GM19328 (cell line): ENCODE measurements around the gene TMPRSS3.
"Not testable (repeated sequence)": the region's sequence is repeated elsewhere in the genome, so short reads cannot be mapped to it uniquely, and the experiment has no call there.

Experiments used
- ATAC-seq: cut with Tn5 transposase; IDR thresholded peaks from one replicate; pipeline ENCODE4 v1.9.1; 2021; ENCODE audit warnings: mild to moderate bottlenecking, moderate library complexity; ENCODE audit not compliant: unreplicated experiment

The TMPRSS3 gene

GRCh38 chr21:42409366-42409765, 13.5 kb upstream of the TMPRSS3 start:
- no peak for ATAC-seq

GRCh38 chr21:42408718-42409117, 12.9 kb upstream of the TMPRSS3 start:
- not testable (repeated sequence) for ATAC-seq

- no peak for ATAC-seq
Measured at GRCh38 chr21:42407476-42407875, 11.6 kb upstream of the TMPRSS3 start.

- ATAC-seq: no peak
Measured at GRCh38 chr21:42406866-42407265, 11.0 kb upstream of the TMPRSS3 start.

- no peak for ATAC-seq
Measured at GRCh38 chr21:42406201-42406621, 10.4 kb upstream of the TMPRSS3 start.

- no peak for ATAC-seq
Measured at GRCh38 chr21:42405064-42406013, 9.5 kb upstream of the TMPRSS3 start.

- ATAC-seq: no peak
Measured at GRCh38 chr21:42404539-42404938, 8.7 kb upstream of the TMPRSS3 start.

GRCh38 chr21:42403611-42404231, 7.9 kb upstream of the TMPRSS3 start, which contains the start of gene UBASH3A:
UBASH3A (plus strand) TSS chr21:42403902; CDS start chr21:42403946, 44 bp downstream.
- ATAC-seq: no peak

- ATAC-seq: no peak
Measured at GRCh38 chr21:42401820-42402251, 6.0 kb upstream of the TMPRSS3 start.

- no peak for ATAC-seq
Measured at GRCh38 chr21:42401154-42401553, 5.3 kb upstream of the TMPRSS3 start.

- ATAC-seq: no peak
Measured at GRCh38 chr21:42400525-42400924, 4.7 kb upstream of the TMPRSS3 start.

- ATAC-seq: no peak
Measured at GRCh38 chr21:42398436-42399028, 2.7 kb upstream of the TMPRSS3 start.

GRCh38 chr21:42397746-42398394, 2.0 kb upstream of the TMPRSS3 start:
- ATAC-seq: no peak

- ATAC-seq: no peak
Measured at GRCh38 chr21:42396799-42397745, 1.2 kb upstream of the TMPRSS3 start.

GRCh38 chr21:42395302-42395701, 550 bp downstream of the TMPRSS3 start:
- no peak for ATAC-seq

- ATAC-seq: no peak
Measured at GRCh38 chr21:42393443-42393950, 2.4 kb downstream of the TMPRSS3 start.

GRCh38 chr21:42392731-42393442, 3.0 kb downstream of the TMPRSS3 start:
- ATAC-seq: no peak

GRCh38 chr21:42391297-42391696, 4.6 kb downstream of the TMPRSS3 start:
- no peak for ATAC-seq

- no peak for ATAC-seq
Measured at GRCh38 chr21:42390696-42391095, 5.2 kb downstream of the TMPRSS3 start.
